NCI-H1105 treated with DMSO at 0.1 percent for 48 hours (cell line): ENCODE results near the gene NUP93.

Experiments
- DNase-seq: peaks from one replicate; lab custom pipeline; 2025; lab: John Stamatoyannopoulos, UW

The NUP93 gene

GRCh38 chr16:56817056-56817455, 87.1 kb downstream of the NUP93 start:
- DNase-seq = no peak

DNA sequence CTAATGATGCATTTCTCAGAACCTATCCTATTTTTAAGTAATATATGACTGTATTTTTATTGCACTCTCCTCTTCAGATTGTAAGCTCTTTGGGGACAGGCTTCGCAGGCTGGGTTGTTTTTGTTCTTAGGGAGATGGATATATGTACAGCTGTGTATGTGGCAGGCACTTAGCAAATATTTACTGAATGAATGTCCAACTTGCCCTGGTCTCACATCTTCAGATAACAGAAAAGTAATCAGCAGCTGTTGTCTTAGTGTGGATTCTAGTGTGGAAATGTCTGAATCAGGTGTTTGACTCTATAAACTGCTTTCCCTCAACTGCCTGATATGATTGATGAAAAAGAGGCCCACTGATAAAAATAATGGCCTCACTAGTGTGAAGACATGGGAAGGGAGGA, 88.0 kb downstream of the NUP93 start:
- DNase-seq = no peak

DNA sequence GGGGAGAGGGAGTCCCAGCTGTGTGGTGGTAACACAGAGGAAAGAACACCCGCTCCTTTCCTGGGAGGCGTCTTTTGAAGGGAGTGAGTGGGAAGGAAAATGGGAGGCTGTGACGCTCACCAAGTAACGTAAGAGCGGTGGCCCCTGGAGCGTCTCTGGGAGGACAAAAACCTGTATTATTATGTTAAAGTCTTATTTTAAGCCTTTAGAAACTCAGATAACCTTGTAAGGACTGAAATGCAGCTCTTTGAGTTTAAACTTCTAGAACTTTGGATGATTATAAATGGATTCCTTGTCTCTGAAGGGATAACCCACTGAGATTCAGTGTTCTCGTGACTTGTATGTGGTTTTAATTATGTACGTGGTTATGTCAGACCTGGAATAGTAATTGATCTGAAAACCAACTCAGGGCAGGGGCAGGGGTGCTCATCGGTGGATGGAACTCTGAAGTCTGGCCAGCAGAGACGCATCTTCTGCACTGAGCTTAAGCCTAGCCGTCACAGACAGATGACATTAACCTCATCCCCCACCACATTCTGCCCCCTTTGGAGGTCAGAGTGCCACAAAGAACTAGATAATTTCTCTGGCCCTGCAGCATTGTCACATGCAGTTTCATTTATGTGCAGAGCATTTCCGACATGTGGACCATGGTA, 93.3 kb downstream of the NUP93 start:
- no peak for DNase-seq

- DNase-seq = peak; percentile 35
Observed at GRCh38 chr16:56824331-56824730, 94.4 kb downstream of the NUP93 start.

GRCh38 chr16:56824804-56825203, 94.9 kb downstream of the NUP93 start:
- DNase-seq = no peak

- DNase-seq = no peak
Observed at GRCh38 chr16:56825826-56826225, 95.9 kb downstream of the NUP93 start.

DNA sequence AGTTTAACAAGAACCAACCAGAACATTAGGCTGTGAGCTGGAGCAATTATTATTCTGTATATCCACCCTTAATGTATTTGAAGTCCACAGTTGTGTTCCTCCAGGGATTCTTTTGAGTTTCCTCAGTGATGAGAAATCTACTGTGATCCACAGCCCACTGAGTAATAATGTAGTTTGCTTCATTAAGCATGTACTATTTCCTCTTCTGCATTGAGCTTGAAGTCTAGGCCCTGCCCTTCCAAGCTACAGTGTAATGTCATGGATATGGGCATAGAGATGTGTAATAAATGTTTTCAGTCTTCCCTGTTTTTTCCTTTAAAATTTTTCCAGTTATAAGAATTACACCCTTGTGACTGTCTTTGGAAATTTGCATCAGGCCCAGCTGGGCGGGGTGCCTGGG, 98.7 kb downstream of the NUP93 start:
- no peak for DNase-seq

GRCh38 chr16:56830669-56831068, 100.7 kb downstream of the NUP93 start:
- DNase-seq = no peak

GRCh38 chr16:56832768-56833167, 102.8 kb downstream of the NUP93 start:
- DNase-seq = no peak

DNA sequence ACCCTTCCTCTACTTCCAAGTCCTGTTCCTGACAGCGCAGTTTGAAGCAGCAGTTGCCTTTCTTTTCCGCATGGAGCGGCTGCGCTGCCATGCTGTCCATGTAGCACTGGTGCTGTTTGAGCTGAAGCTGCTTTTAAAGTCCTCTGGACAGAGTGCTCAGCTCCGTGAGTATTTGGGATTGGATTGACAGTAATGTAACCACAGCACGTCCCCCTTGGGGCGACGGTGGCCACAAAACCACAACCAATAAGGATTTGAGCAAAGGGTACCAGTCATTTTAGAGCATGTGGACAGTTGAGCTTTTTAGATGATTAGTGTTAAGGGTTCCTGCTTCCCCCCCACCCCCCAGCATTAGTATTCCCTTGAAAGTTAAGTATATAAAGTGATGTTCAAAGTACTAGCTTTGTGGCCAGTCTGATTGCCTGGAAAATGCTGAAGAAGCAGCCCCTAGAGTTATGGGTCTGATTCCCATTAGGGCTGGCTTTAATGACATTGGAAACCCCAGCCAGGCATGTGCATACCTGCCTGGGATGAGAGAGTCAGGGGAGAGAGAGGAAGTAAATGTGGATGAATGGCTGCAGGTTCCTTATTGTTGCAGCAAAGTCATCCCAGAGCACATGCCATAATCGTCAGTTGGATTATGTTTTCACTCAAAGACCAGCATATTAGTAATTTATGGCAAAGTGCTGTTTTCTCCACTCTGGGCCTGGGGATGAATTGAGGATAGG, 103.5 kb downstream of the NUP93 start:
- no peak for DNase-seq

- no peak for DNase-seq
Observed at GRCh38 chr16:56835320-56835719, 105.4 kb downstream of the NUP93 start.

GRCh38 chr16:56836410-56837230, 106.7 kb downstream of the NUP93 start:
- no peak for DNase-seq

DNA sequence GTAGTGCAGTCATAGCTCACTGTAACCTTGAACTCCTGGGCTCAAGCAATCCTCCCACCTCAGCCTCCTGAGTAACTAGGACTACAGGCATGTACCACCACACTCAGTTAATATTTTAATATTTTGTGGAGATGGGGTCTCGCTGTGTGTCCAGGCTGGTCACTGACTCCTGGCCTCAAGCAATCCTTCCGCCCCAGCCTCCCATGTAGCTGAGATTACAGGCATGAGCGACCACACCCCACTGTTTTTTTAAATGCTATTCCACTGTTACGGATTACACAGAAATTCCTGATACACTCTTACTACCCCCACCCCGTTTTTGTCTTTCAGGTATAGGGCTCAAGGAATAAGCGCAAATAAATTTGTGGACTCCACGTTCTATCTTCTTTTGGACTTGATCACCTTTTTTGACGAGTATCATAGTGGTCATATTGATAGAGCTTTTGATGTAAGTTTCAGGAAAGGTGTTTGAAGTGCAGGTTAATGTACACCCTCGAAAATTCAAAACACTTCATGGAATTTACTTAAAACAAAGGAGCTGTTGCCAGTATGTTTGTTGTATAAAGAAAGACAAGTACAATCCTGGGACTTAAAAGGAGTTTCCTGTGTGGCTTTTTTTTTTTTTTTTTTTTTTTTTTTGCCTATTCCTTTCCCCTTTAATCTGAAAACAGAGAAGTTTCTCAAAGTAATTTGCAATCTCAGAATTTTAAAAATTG, 108.9 kb downstream of the NUP93 start:
- DNase-seq = no peak

- no peak for DNase-seq
Observed at GRCh38 chr16:56841233-56841632, 111.3 kb downstream of the NUP93 start.

GRCh38 chr16:56841659-56842058, 111.7 kb downstream of the NUP93 start:
- no peak for DNase-seq

- no peak for DNase-seq
Observed at GRCh38 chr16:56842133-56842532, 112.2 kb downstream of the NUP93 start.

DNA sequence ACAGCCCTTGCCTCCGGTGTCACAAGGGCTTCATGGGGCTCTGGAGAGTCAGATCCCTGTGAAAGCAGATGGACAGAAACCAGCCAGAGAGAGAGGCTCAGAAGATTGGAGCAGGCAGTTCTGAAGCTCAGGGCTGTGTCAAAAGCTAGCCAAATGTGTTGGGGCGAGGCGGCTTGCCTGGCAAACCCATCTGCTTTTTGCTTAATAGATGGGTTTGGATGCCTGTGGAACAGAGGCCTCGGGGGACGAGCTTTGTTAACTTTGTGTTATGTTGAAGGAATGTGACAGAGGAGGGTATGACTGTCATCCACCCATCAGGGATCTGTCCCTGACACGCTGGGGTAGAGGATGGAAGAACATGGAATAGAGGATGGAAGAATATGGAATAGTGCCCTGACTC, 114.1 kb downstream of the NUP93 start:
- no peak for DNase-seq

GRCh38 chr16:56847173-56847910, 117.4 kb downstream of the NUP93 start:
- DNase-seq = no peak

- no peak for DNase-seq
Observed at GRCh38 chr16:56848029-56848936, 118.4 kb downstream of the NUP93 start.

- DNase-seq = no peak
Observed at GRCh38 chr16:56848955-56849689, 119.2 kb downstream of the NUP93 start.
